Right lobe of liver (tissue), 6 donors: ENCODE results near the gene OPCML. TPM values are rescaled to one million over a fixed set of nuclear protein-coding genes. Genes with fewer than 3 reads are reported as not detected.
A peak's percentile ranks its signal among the peaks of the same experiment; 100 is the strongest.

Source experiments
- ATAC-seq, 4 donors: fragments of 200-7000 bp; cut with Tn5 transposase; one replicate each; pipeline ENCODE4 v1.9.1; 2020; ENCODE audit warnings: mild to moderate bottlenecking in 4 of 4, moderate library complexity in 4 of 4
- DNase-seq, 3 donors: peaks; one replicate each; pipeline ENCODE4 v3.0.0-alpha.2; 2020
- H3K27ac ChIP-seq, 3 donors: fragments of 200-600 bp; one replicate each; pipeline ENCODE4 v1.8.0; 2022
- H3K27me3 ChIP-seq, 2 donors: fragments of 200-600 bp; one replicate each; pipeline ENCODE4 v1.8.0; 2022
- H3K36me3 ChIP-seq, 4 donors: fragments of 200-600 bp; sonication (generic) in 1 of 4; one replicate each; pipeline versions ENCODE4 v1.5.1 to v1.8.0; 2017 to 2022; ENCODE audit warnings: control low read depth in 1 of 4
- H3K4me1 ChIP-seq, 4 donors: fragments of 200-600 bp; sonication (generic) in 1 of 4; one replicate each; pipeline versions ENCODE4 v1.5.1 to v1.8.0; 2017 to 2022; ENCODE audit warnings: control low read depth in 1 of 4
- H3K4me3 ChIP-seq, 3 donors: fragments of 200-600 bp; one replicate each; pipeline ENCODE4 v1.8.0; 2022
- H3K9me3 ChIP-seq, 4 donors: fragments of 200-600 bp; sonication (generic) in 1 of 4; one replicate each; pipeline versions ENCODE4 v1.5.1 to v1.8.0; 2017 to 2022; ENCODE audit warnings: control low read depth in 1 of 4
- CTCF ChIP-seq, 4 donors: fragments of 200-600 bp in 3 of 4; fragments of 450-650 bp in 1 of 4; IDR thresholded peaks; one replicate each; pipeline versions ENCODE4 v1.5.1 to v1.8.0; 2016 to 2022; ENCODE audit warnings: antibody characterized with exemption in 4 of 4, mild to moderate bottlenecking in 2 of 4
- POLR2A ChIP-seq: fragments of 450-650 bp; IDR thresholded peaks from one replicate; pipeline ENCODE4 v1.6.1; 2017; ENCODE audit warnings: antibody characterized with exemption, mild to moderate bottlenecking
- WGBS: methylation state at CpG from one replicate; pipeline ENCODE4 v1.1.6; 2018; ENCODE audit warnings: low coverage, low lambda C conversion rate; ENCODE audit not compliant: insufficient coverage; ENCODE audit errors: missing lambda C conversion rate; 5-methylcytosine and 5-hydroxymethylcytosine counted together
- intact Hi-C, 2 donors: fragments of 100-400 bp; cut with DNase I; formaldehyde crosslinking; loops; one replicate each; pipeline versions ENCODE4 v1.11.2 to v1.14.1; 2022
- total RNA-seq, 6 experiments: library from RNA; depleted of rRNA in 2 of 6; stranded (reverse); fragments of >200 nt in 2 of 6; fragmentation: NEBNext Ultra II Directional in 3 of 6; extraction: Animal tissue kit (Norgen Biotek cat#: 25700) in 3 of 6; gene quantifications; one replicate each; pipeline versions ENCODE4 v1.1.0 to v1.2.4, GENCODE V29; 2016 to 2023
- donor health status: DM: no; HTN: yes; CAD: no.
- donor health status: DM: no; HTN: no; CAD: no.
- donor health status: DM: no; HTN: no; CAD: no.
- donor health status: DM: no; HTN: yes; CAD: no.
- donor health status: DM: no; HTN: yes; CAD: no.

OPCML gene
- total RNA-seq, 6 experiments from 2014 or later = 0.11 TPM; not detected in 5

GRCh38 chr11:133331031-133331430 lies 201.3 kb downstream of the OPCML start:
- TF ChIP-seq CTCF (IDR thresholded peaks at IDR 0.05) (no peak), POLR2A (no peak)
- DNase-seq = no peak
- ATAC-seq = no peak
- intact Hi-C loops = no loop called here
- no peak overlapping the region for H3K4me3 ChIP-seq
- no peaks in the 10 kb centered on the region for H3K36me3 ChIP-seq
- H3K9me3 ChIP-seq = no peaks in the 10 kb centered on the region
- no peaks in the 10 kb centered on the region for H3K27me3 ChIP-seq
- 47% methylated on average over 2 of the region's 3 CpGs for WGBS
- H3K27ac ChIP-seq = no peak overlapping the region
- no peaks in the 10 kb centered on the region for H3K4me1 ChIP-seq

GRCh38 chr11:133326849-133327248 lies 205.5 kb downstream of the OPCML start:
- Histone ChIP-seq H3K36me3 (no peaks in the 10 kb centered on the region), H3K9me3 (no peaks in the 10 kb centered on the region), H3K4me1 (no peaks in the 10 kb centered on the region), H3K4me3 (no peak overlapping the region), H3K27me3 (no peaks in the 10 kb centered on the region), H3K27ac (no peak overlapping the region)
- ATAC-seq (peak in 1 of 4 donors; percentile 39), DNase-seq (no peak)
- intact Hi-C loops = no loop called here
- WGBS = 73% methylated on average over 7 of the region's 7 CpGs
- TF ChIP-seq POLR2A = no peak
- TF ChIP-seq CTCF (IDR thresholded peaks at IDR 0.05) = no peak

- Histone ChIP-seq H3K27ac (no peak overlapping the region), H3K9me3 (no peaks in the 10 kb centered on the region), H3K36me3 (no peaks in the 10 kb centered on the region), H3K27me3 (no peaks in the 10 kb centered on the region), H3K4me3 (no peak overlapping the region), H3K4me1 (no peaks in the 10 kb centered on the region)
- 83% methylated on average over 2 of the region's 2 CpGs for WGBS
- TF ChIP-seq POLR2A (no peak), CTCF (IDR thresholded peaks at IDR 0.05) (no peak)
- ATAC-seq (no peak), DNase-seq (no peak)
- intact Hi-C loops = no loop called here
These were observed 206.0 kb downstream of the OPCML start for GRCh38 chr11:133326332-133326731.

GRCh38 chr11:133325711-133326110 lies 206.6 kb downstream of the OPCML start:
- TF ChIP-seq CTCF (IDR thresholded peaks at IDR 0.05) (no peak), POLR2A (no peak)
- ATAC-seq (no peak), DNase-seq (no peak)
- Histone ChIP-seq H3K4me1 (no peaks in the 10 kb centered on the region), H3K27ac (no peak overlapping the region), H3K9me3 (no peaks in the 10 kb centered on the region), H3K27me3 (no peaks in the 10 kb centered on the region), H3K4me3 (no peak overlapping the region), H3K36me3 (no peaks in the 10 kb centered on the region)
- WGBS = 36% methylated on average over 3 of the region's 3 CpGs
- intact Hi-C loops = no loop called here

GRCh38 chr11:133323354-133323753 lies 208.9 kb downstream of the OPCML start:
- Histone ChIP-seq H3K4me1 (no peaks in the 10 kb centered on the region), H3K4me3 (no peak overlapping the region), H3K9me3 (no peaks in the 10 kb centered on the region), H3K36me3 (no peaks in the 10 kb centered on the region), H3K27ac (no peak overlapping the region), H3K27me3 (no peaks in the 10 kb centered on the region)
- intact Hi-C loops = no loop called here
- 28% methylated on average over 2 of the region's 3 CpGs for WGBS
- TF ChIP-seq POLR2A (no peak), CTCF (IDR thresholded peaks at IDR 0.05) (no peak)
- no peak for ATAC-seq
- DNase-seq = no peak
